Naive thymus-derived CD4-positive, alpha-beta T cell (primary cell): ENCODE data around the gene HSF2BP. TPM values are rescaled to one million over a fixed set of nuclear protein-coding genes. Genes with fewer than 3 reads are reported as not detected.
"Not testable (repeated sequence)": the region's sequence is repeated elsewhere in the genome, so short reads cannot be mapped to it uniquely, and the experiment has no call there.

Experiments used
- ATAC-seq: fragments of 150-1000 bp; cut with Tn5 transposase; 2 replicates; pipeline ENCODE4 v1.10.0; 2021; ENCODE audit warnings: mild to moderate bottlenecking, moderate library complexity
- CTCF ChIA-PET: fragments of 350-600 bp; sonication (Branson Sonifier 250); formaldehyde crosslinking; loops from one replicate; lab custom pipeline; 2021; ENCODE audit warnings: antibody characterized with exemption; lab: Charles Lee
- POLR2A ChIA-PET: fragments of 350-600 bp; sonication (Branson Sonifier 250); formaldehyde crosslinking; loops from one replicate; lab custom pipeline; 2021; ENCODE audit warnings: antibody characterized with exemption, inconsistent platforms; lab: Charles Lee
- DNase-seq, 9 donors: peaks; one replicate each; pipeline versions ENCODE4 v3.0.0 to v3.0.0-alpha.2; 2020 to 2022; ENCODE audit warnings: mixed read lengths in 1 of 9
- H3K27ac ChIP-seq: one replicate; pipeline ENCODE4 v1.7.0; 2013; ENCODE audit warnings: mild to moderate bottlenecking, low read depth, low read length, moderate library complexity
- H3K27me3 ChIP-seq, 2 donors: one replicate each; pipeline ENCODE4 v1.7.0; 2013; ENCODE audit warnings: low read length in 2 of 2, mild to moderate bottlenecking in 2 of 2, moderate library complexity in 2 of 2; ENCODE audit not compliant: control insufficient read depth in 2 of 2, insufficient read depth in 2 of 2
- H3K36me3 ChIP-seq, 3 experiments: 1 replicate in 2 of 3; 2 replicates in 1 of 3; pipeline ENCODE4 v1.7.0; 2013; ENCODE audit warnings: low read length in 3 of 3, mild to moderate bottlenecking in 3 of 3, moderate library complexity in 1 of 3; ENCODE audit not compliant: insufficient read depth in 3 of 3, control insufficient read depth in 2 of 3
- H3K4me1 ChIP-seq, 2 donors: one replicate each; pipeline ENCODE4 v1.7.0; 2013; ENCODE audit warnings: low read length in 2 of 2, mild to moderate bottlenecking in 2 of 2, moderate library complexity in 1 of 2; ENCODE audit not compliant: control insufficient read depth in 2 of 2, insufficient read depth in 2 of 2
- H3K4me3 ChIP-seq: 2 replicates; pipeline ENCODE4 v1.7.0; 2013; ENCODE audit warnings: mild to moderate bottlenecking, low read length
- H3K9me3 ChIP-seq, 3 experiments: 1 replicate in 2 of 3; 2 replicates in 1 of 3; pipeline ENCODE4 v1.7.0; 2013; ENCODE audit warnings: low read length in 3 of 3; ENCODE audit not compliant: control insufficient read depth in 2 of 3
- H3K27ac Mint-ChIP-seq, 9 donors: one replicate each; pipeline ENCODE4 v1.8.0; 2020 to 2022; ENCODE audit warnings: mixed read lengths in 9 of 9, mild to moderate bottlenecking in 8 of 9, moderate library complexity in 5 of 9, inconsistent platforms in 2 of 9
- H3K27me3 Mint-ChIP-seq, 5 donors: one replicate each; pipeline ENCODE4 v1.8.0; 2021 to 2022; ENCODE audit warnings: mixed read lengths in 5 of 5, mild to moderate bottlenecking in 1 of 5
- H3K36me3 Mint-ChIP-seq, 5 donors: one replicate each; pipeline ENCODE4 v1.8.0; 2020 to 2022; ENCODE audit warnings: mixed read lengths in 5 of 5, mild to moderate bottlenecking in 3 of 5, inconsistent platforms in 1 of 5
- H3K4me1 Mint-ChIP-seq, 7 donors: one replicate each; pipeline ENCODE4 v1.8.0; 2020 to 2022; ENCODE audit warnings: mixed read lengths in 7 of 7, mild to moderate bottlenecking in 3 of 7, inconsistent platforms in 1 of 7
- H3K4me3 Mint-ChIP-seq, 10 donors: one replicate each; pipeline ENCODE4 v1.8.0; 2020 to 2022; ENCODE audit warnings: mild to moderate bottlenecking in 10 of 10, mixed read lengths in 10 of 10, moderate library complexity in 6 of 10, inconsistent platforms in 2 of 10
- H3K9me3 Mint-ChIP-seq, 11 donors: one replicate each; pipeline ENCODE4 v1.8.0; 2020 to 2022; ENCODE audit warnings: mixed read lengths in 11 of 11, mild to moderate bottlenecking in 4 of 11, inconsistent platforms in 1 of 11, moderate library complexity in 1 of 11
- intact Hi-C, 2 donors: fragments of 100-400 bp; cut with micrococcal nuclease; formaldehyde crosslinking; loops; one replicate each; pipeline ENCODE4 v1.15.1; 2023
- microRNA-seq: library from miRNA; unstranded; fragments of <30 nt; microRNA quantifications from one replicate; pipeline ENCODE4 v1.2.0, GENCODE V29; 2022; ENCODE audit warnings: borderline microRNAs expressed
- polyA plus RNA-seq, 2 donors: library from polyadenylated mRNA; unstranded; fragments of 300-500 nt; fragmentation: Illumina TruSeq; gene quantifications; one replicate each; pipeline ENCODE4 v1.2.3, GENCODE V29; 2021
- total RNA-seq, 6 experiments: library from RNA in 5 of 6; stranded (reverse) in 5 of 6; gene quantifications; 1 replicate in 5 of 6; 2 replicates in 1 of 6; pipeline ENCODE4 v1.2.3 and lab custom pipeline; 2021 to 2026

Gene HSF2BP
- total and polyA plus RNA-seq, 7 experiments from 2014 or later: 0.28 to 1.4 (median 0.81) TPM

DNA sequence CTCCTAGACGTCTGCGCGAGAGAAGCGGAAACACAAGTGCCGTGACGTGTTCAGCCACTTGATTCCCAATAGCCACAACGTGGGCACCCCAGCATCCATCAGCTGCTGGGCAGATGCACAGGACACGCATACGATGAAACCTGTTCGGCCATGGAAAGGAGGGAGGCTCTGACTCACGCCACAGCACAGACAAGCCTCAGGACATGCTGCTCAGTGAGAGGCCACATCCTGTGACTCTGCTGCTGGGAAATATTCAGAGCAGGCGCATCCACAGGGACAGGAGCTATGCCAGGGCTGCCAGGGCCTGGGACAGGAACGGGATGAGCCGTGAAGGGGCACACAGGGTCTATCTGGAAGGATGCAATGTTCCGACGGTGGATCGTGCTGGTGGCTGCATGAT is 171.1 kb downstream of the HSF2BP start:
- H3K4me1 Mint-ChIP-seq, H3K9me3 Mint-ChIP-seq, H3K4me3 ChIP-seq, POLR2A ChIA-PET, H3K36me3 ChIP-seq, H3K9me3 ChIP-seq, H3K4me3 Mint-ChIP-seq, H3K27ac ChIP-seq, DNase-seq, H3K27me3 ChIP-seq, intact Hi-C loops, H3K4me1 ChIP-seq, H3K27me3 Mint-ChIP-seq, H3K27ac Mint-ChIP-seq, H3K36me3 Mint-ChIP-seq, CTCF ChIA-PET, ATAC-seq: not testable (repeated sequence)

- CTCF ChIA-PET, H3K27ac ChIP-seq, H3K4me1 Mint-ChIP-seq, H3K9me3 Mint-ChIP-seq, ATAC-seq, H3K27me3 ChIP-seq, H3K4me1 ChIP-seq, H3K36me3 Mint-ChIP-seq, POLR2A ChIA-PET, H3K36me3 ChIP-seq, intact Hi-C loops, H3K27ac Mint-ChIP-seq, H3K27me3 Mint-ChIP-seq, H3K4me3 ChIP-seq, H3K9me3 ChIP-seq, H3K4me3 Mint-ChIP-seq, DNase-seq: not testable (repeated sequence)
Observed at GRCh38 chr21:43486051-43486450, 173.2 kb downstream of the HSF2BP start.

DNA sequence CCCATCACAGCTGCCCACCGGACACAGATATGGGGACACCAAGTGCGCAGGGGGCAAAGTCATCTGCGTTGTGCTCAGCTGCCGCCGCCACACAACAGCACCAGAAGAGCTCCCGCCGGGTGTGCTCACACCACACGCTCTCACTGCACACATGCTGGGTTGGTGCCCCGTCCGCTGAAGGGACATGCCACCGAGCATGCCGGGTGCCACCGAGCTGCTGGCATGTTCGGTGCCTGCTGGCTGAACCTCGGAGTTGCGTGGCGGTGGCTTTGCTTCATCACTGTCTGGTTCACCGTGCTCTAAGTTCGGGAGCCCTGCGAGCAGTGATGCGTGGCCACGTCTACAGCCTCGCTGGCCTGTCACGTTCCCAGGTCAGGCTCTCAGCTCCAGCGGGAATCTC is 174.3 kb downstream of the HSF2BP start:
- H3K9me3 ChIP-seq, POLR2A ChIA-PET, intact Hi-C loops, H3K36me3 Mint-ChIP-seq, H3K36me3 ChIP-seq, H3K27ac Mint-ChIP-seq, H3K27ac ChIP-seq, H3K4me3 Mint-ChIP-seq, H3K4me1 ChIP-seq, H3K27me3 Mint-ChIP-seq, CTCF ChIA-PET, H3K4me3 ChIP-seq, H3K9me3 Mint-ChIP-seq, ATAC-seq, H3K27me3 ChIP-seq, DNase-seq, H3K4me1 Mint-ChIP-seq: not testable (repeated sequence)

DNA sequence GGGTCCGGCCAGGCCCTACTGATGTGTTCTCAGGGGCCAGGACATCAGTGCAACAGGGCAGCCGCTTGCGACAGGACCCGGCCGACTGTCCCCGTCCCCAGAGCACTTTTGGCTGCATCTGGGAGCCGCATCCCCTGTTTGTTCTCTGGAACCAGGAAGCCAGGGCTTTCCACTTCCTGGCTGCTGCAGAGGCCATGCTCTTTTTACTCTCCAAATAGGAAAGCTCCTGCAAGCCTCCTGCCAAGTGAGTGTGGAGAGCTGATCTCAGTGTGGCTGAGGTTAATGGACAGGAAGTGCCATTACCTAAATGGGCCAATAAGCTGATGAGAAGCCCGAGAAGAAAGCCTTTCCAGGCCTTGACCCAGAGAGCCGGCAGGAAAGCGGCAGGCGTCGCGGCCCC is 180.1 kb downstream of the HSF2BP start:
- H3K27ac ChIP-seq, ATAC-seq, H3K4me3 ChIP-seq, H3K4me1 Mint-ChIP-seq, H3K27ac Mint-ChIP-seq, CTCF ChIA-PET, H3K27me3 Mint-ChIP-seq, H3K36me3 ChIP-seq, H3K27me3 ChIP-seq, POLR2A ChIA-PET, H3K9me3 Mint-ChIP-seq, H3K36me3 Mint-ChIP-seq, DNase-seq, H3K4me3 Mint-ChIP-seq, H3K4me1 ChIP-seq, intact Hi-C loops, H3K9me3 ChIP-seq: not testable (repeated sequence)

Small RNA genes lying within 50 kb of the gene (microRNA-seq; reads per million reads assigned to microRNA genes)
- not detected for gene MIR6070

Other genes starting within 250 kb of the HSF2BP start
- gene SIK1, start 232.4 kb downstream of the HSF2BP start, total RNA-seq: 100 to 1,000 TPM in 2 of 5 experiments, 10 to 100 TPM in 1, 1 to 10 TPM in 2; 1.5 to 414 (median 10.7) TPM
- under 1 TPM in 1 of 2 donors, not detected in 1; 0.21 TPM for gene SIK1, start 232.4 kb downstream of the HSF2BP start, polyA plus RNA-seq
- 10 to 100 TPM; 23.9 to 44.2 (median 39.6) TPM for gene RRP1B, start 72 bp upstream of the HSF2BP start, total RNA-seq
- 10 to 100 TPM; 32.8 to 49.3 TPM for gene RRP1B, start 72 bp upstream of the HSF2BP start, polyA plus RNA-seq
- gene PDXK, start 59.6 kb upstream of the HSF2BP start, total RNA-seq: 100 to 1,000 TPM in 1 of 5 experiments, 10 to 100 TPM in 4; 71.1 to 103 (median 97.0) TPM
- gene PDXK, start 59.6 kb upstream of the HSF2BP start, polyA plus RNA-seq: 10 to 100 TPM; 27.8 to 40.3 TPM
- gene CSTB, start 116.8 kb upstream of the HSF2BP start, total RNA-seq: 10 to 100 TPM; 14.7 to 66.5 (median 36.6) TPM
- 10 to 100 TPM; 52.2 to 59.7 TPM for gene CSTB, start 116.8 kb upstream of the HSF2BP start, polyA plus RNA-seq
- 10 to 100 TPM; 24.2 to 33.1 (median 28.8) TPM for gene RRP1, start 130.1 kb upstream of the HSF2BP start, total RNA-seq
- gene RRP1, start 130.1 kb upstream of the HSF2BP start, polyA plus RNA-seq: 10 to 100 TPM; 10.1 to 21.8 TPM
- gene AGPAT3, start 205.7 kb upstream of the HSF2BP start, total RNA-seq: 100 to 1,000 TPM in 1 of 5 experiments, 10 to 100 TPM in 4; 58.4 to 121 (median 69.0) TPM
- gene AGPAT3, start 205.7 kb upstream of the HSF2BP start, polyA plus RNA-seq: 10 to 100 TPM; 11.4 to 16.1 TPM